Daoy (cell line): Measurements from ENCODE around the gene LINGO3. TPM values are rescaled to one million over a fixed set of nuclear protein-coding genes. Genes with fewer than 3 reads are reported as not detected.

Experiments
- DNase-seq: peaks from one replicate; pipeline ENCODE4 v3.0.0-alpha.2; 2015; ENCODE audit warnings: low read depth
- total RNA-seq: library from RNA; depleted of rRNA; stranded (reverse); fragments of >200 nt; shearing (Covaris generic); gene quantifications from 2 replicates; pipeline ENCODE4 v1.2.3, GENCODE V29; 2014

Gene LINGO3
- total RNA-seq, 1 experiment from 2014 or later = 0.23 TPM

- DNase-seq = peak; percentile 97
Observed at GRCh38 chr19:2328401-2329148, 20.6 kb upstream of the LINGO3 start, which contains the start of the genes LSM7 and SPPL2B. Gene LSM7 (minus strand): TSS chr19:2328586. CDS start chr19:2328566, 20 bp downstream. Gene SPPL2B (plus strand): TSS chr19:2328684. CDS start chr19:2328710, 26 bp downstream.

- DNase-seq = peak; percentile 87
Observed at GRCh38 chr19:2327773-2328400, 19.9 kb upstream of the LINGO3 start.

GRCh38 chr19:2326699-2327360, 18.9 kb upstream of the LINGO3 start:
- DNase-seq = no peak

- DNase-seq = no peak
Observed at GRCh38 chr19:2325281-2326046, 17.5 kb upstream of the LINGO3 start.

- DNase-seq = no peak
Observed at GRCh38 chr19:2324220-2324948, 16.4 kb upstream of the LINGO3 start.

GRCh38 chr19:2323707-2324106, 15.8 kb upstream of the LINGO3 start:
- DNase-seq = no peak

GRCh38 chr19:2321565-2322283, 13.8 kb upstream of the LINGO3 start:
- no peak for DNase-seq

- DNase-seq = no peak
Observed at GRCh38 chr19:2320939-2321338, 13.0 kb upstream of the LINGO3 start.

GRCh38 chr19:2320049-2320448, 12.1 kb upstream of the LINGO3 start:
- DNase-seq = no peak

- DNase-seq = no peak
Observed at GRCh38 chr19:2319551-2319950, 11.6 kb upstream of the LINGO3 start.

GRCh38 chr19:2318923-2319322, 11.0 kb upstream of the LINGO3 start:
- DNase-seq = no peak

- no peak for DNase-seq
Observed at GRCh38 chr19:2317756-2318155, 9.8 kb upstream of the LINGO3 start.

GRCh38 chr19:2317300-2317699, 9.3 kb upstream of the LINGO3 start:
- DNase-seq = no peak

GRCh38 chr19:2315818-2316353, 7.9 kb upstream of the LINGO3 start:
- peak; percentile 72 for DNase-seq

- DNase-seq = no peak
Observed at GRCh38 chr19:2315121-2315817, 7.3 kb upstream of the LINGO3 start.

- no peak for DNase-seq
Observed at GRCh38 chr19:2312820-2313501, 5.0 kb upstream of the LINGO3 start.

- DNase-seq = no peak
Observed at GRCh38 chr19:2311093-2311492, 3.1 kb upstream of the LINGO3 start.

- peak; percentile 85 for DNase-seq
Observed at GRCh38 chr19:2309734-2310362, 1.9 kb upstream of the LINGO3 start.
